GM12878 (cell line): ENCODE results near the gene FAM163A. TPM values are rescaled to one million over a fixed set of nuclear protein-coding genes. Genes with fewer than 3 reads are reported as not detected.

ENCODE experiments used
- ATAC-seq: fragments of 200-7000 bp; cut with Tn5 transposase; 3 replicates; pipeline ENCODE4 v1.9.1; 2020; ENCODE audit warnings: mild to moderate bottlenecking, moderate library complexity
- BruUV-seq: library from RNA; stranded (reverse); fragments of 400-500 nt; replicated peaks from 2 replicates; lab custom pipeline; 2021; lab: Mats Ljungman, UMichigan
- CTCF ChIA-PET: fragments of 300-600 bp; sonication (Branson Sonifier 250); formaldehyde crosslinking; extraction: SDS; loops from one replicate; lab custom pipeline; 2021; ENCODE audit warnings: inconsistent platforms; lab: Yijun Ruan, JAX
- POLR2A ChIA-PET: fragments of 350-600 bp; formaldehyde crosslinking; extraction: SDS; loops from one replicate; lab custom pipeline; 2021; ENCODE audit warnings: inconsistent platforms; lab: Charles Lee
- RAD21 ChIA-PET: fragments of 300-600 bp; sonication (Branson Sonifier 250); formaldehyde crosslinking; loops from one replicate; lab custom pipeline; 2023; ENCODE audit warnings: antibody characterized with exemption; ENCODE audit not compliant: unreplicated experiment; lab: Charles Lee
- SMC1A ChIA-PET: fragments of 300-600 bp; sonication (Branson Sonifier 250); formaldehyde crosslinking; loops from one replicate; lab custom pipeline; 2023; ENCODE audit not compliant: unreplicated experiment, uncharacterized antibody; lab: Charles Lee
- DNase-seq: peaks from one replicate; pipeline ENCODE4 v3.0.0-alpha.2; 2011; ENCODE audit warnings: low read depth, low spot score
- FAIRE-seq: peaks from 3 replicates; lab custom pipeline; 2011; peaks lifted over from hg19 to GRCh38; lab: Jason Lieb, UNC
- H2AFZ ChIP-seq: 2 replicates; pipeline ENCODE4 v1.6.0; 2011; ENCODE audit warnings: low read depth, low read length, control low read depth; ENCODE audit not compliant: control insufficient read depth
- H3K27ac ChIP-seq: 2 replicates; pipeline ENCODE4 v1.5.1; 2011; ENCODE audit warnings: control low read depth; ENCODE audit not compliant: control insufficient read depth, insufficient read depth
- H3K27me3 ChIP-seq, 2 experiments: replicated peaks in 1 of 2; 2 replicates each; pipeline versions ENCODE4 v1.6.0 to v1.6.1; 2011; ENCODE audit warnings: low read length in 1 of 2; ENCODE audit not compliant: control insufficient read depth in 2 of 2, insufficient read depth in 2 of 2
- H3K36me3 ChIP-seq, 2 experiments: 2 replicates each; pipeline ENCODE4 v1.5.1; 2011; ENCODE audit warnings: low read length in 1 of 2; ENCODE audit not compliant: control insufficient read depth in 2 of 2, insufficient read depth in 2 of 2
- H3K4me1 ChIP-seq: 2 replicates; pipeline ENCODE4 v1.6.1; 2011; ENCODE audit warnings: mild to moderate bottlenecking, low read length, moderate library complexity, mixed read lengths; ENCODE audit not compliant: control insufficient read depth, insufficient read depth
- H3K4me2 ChIP-seq: 2 replicates; pipeline ENCODE4 v1.6.0; 2011; ENCODE audit warnings: control low read depth; ENCODE audit not compliant: control insufficient read depth, insufficient read depth
- H3K4me3 ChIP-seq: fragments of 200-600 bp; sonication (generic); 2 replicates; pipeline ENCODE4 v1.5.1; 2016
- H3K79me2 ChIP-seq: 2 replicates; pipeline ENCODE4 v1.6.0; 2011; ENCODE audit warnings: low read length; ENCODE audit not compliant: control insufficient read depth, insufficient read depth
- H3K9ac ChIP-seq: 2 replicates; pipeline ENCODE4 v1.8.0; 2011; ENCODE audit warnings: low read length, control low read depth, mixed read lengths; ENCODE audit not compliant: control insufficient read depth, insufficient read depth
- H3K9me3 ChIP-seq: replicated peaks from 3 replicates; pipeline ENCODE4 v1.5.1; 2011; ENCODE audit warnings: mild to moderate bottlenecking, low read length; ENCODE audit not compliant: control insufficient read depth, insufficient read depth
- H4K20me1 ChIP-seq: 2 replicates; pipeline ENCODE4 v1.6.0; 2011; ENCODE audit not compliant: control insufficient read depth, insufficient read depth
- CBFB ChIP-seq: IDR thresholded peaks from 2 replicates; pipeline ENCODE4 v1.6.1; 2016; ENCODE audit warnings: antibody characterized with exemption, low read depth
- CBX3 ChIP-seq: fragments of 200-600 bp; sonication (generic); IDR thresholded peaks from 2 replicates; pipeline ENCODE4 v1.6.1; 2016; ENCODE audit warnings: low read depth, borderline replicate concordance
- EED ChIP-seq: sonication (generic); IDR thresholded peaks from 2 replicates; pipeline ENCODE4 v1.6.1; 2016; ENCODE audit warnings: antibody characterized with exemption, low read depth
- HDAC2 ChIP-seq: fragments of 200-600 bp; sonication (generic); IDR thresholded peaks from 2 replicates; pipeline ENCODE4 v1.6.1; 2017
- NBN ChIP-seq: fragments of 450-650 bp; IDR thresholded peaks from 2 replicates; pipeline ENCODE4 v1.6.1; 2016
- PAX8 ChIP-seq: fragments of 450-650 bp; IDR thresholded peaks from 2 replicates; pipeline ENCODE4 v1.6.1; 2017; ENCODE audit warnings: mild to moderate bottlenecking, moderate library complexity
- SPI1 ChIP-seq: IDR thresholded peaks from 2 replicates; pipeline ENCODE4 v1.6.1; 2011; ENCODE audit warnings: low read depth, mild to moderate bottlenecking, low read length, moderate library complexity, borderline replicate concordance; ENCODE audit not compliant: insufficient read depth
- SUZ12 ChIP-seq: fragments of 200-600 bp; sonication (generic); IDR thresholded peaks from one replicate; pipeline ENCODE4 v1.6.1; 2018; ENCODE audit warnings: antibody characterized with exemption, mild to moderate bottlenecking; ENCODE audit not compliant: unreplicated experiment
- USF2 ChIP-seq: IDR thresholded peaks from 2 replicates; pipeline ENCODE4 v1.6.1; 2011; ENCODE audit warnings: low read depth, low read length, improper control_type of control experiment, borderline replicate concordance
- WGBS: methylation state at CpG from one replicate; pipeline ENCODE4 v1.1.6; 2016; ENCODE audit warnings: low lambda C conversion rate; ENCODE audit not compliant: insufficient replicate concordance, insufficient coverage; ENCODE audit errors: missing lambda C conversion rate; 5-methylcytosine and 5-hydroxymethylcytosine counted together
- in situ Hi-C: fragments of 300-500 bp; cut with MboI; formaldehyde crosslinking; loops from 9 replicates; pipeline ENCODE4 v1.14.3; 2018; ENCODE audit warnings: mixed read lengths
- intact Hi-C: fragments of 100-400 bp; cut with micrococcal nuclease; formaldehyde crosslinking; loops from one replicate; pipeline ENCODE4 v1.14.2; 2022; ENCODE audit not compliant: unreplicated experiment
- polyA plus RNA-seq, 11 experiments: library from polyadenylated mRNA; depleted of rRNA in 4 of 11; unstranded in 6 of 11; stranded (reverse) in 5 of 11; fragments of >200 nt; fragmentation: Nextera tagmentation in 4 of 11; fragmentation: Illumina TruSeq in 1 of 11; extraction: Ambion mirVana in 4 of 11; extraction: Trizol in 1 of 11; gene quantifications; 1 replicate in 1 of 11; 2 replicates in 10 of 11; pipeline versions ENCODE4 v1.2.1 to v1.2.3, GENCODE V29; 2011 to 2016; ENCODE audit warnings: inconsistent platforms in 2 of 11, missing spikeins in 2 of 11, low read depth in 1 of 11
- total RNA-seq, 4 experiments: library from RNA; depleted of rRNA in 3 of 4; stranded (reverse); fragments of >200 nt in 3 of 4; fragmentation: Illumina TruSeq in 1 of 4; extraction: Trizol in 1 of 4; gene quantifications; 2 replicates each; pipeline versions ENCODE4 v1.2.1 to v1.2.3, GENCODE V29; 2013 to 2021

FAM163A gene
- total and polyA plus RNA-seq, 10 of the 15 experiments (the other 5 are each of a cell fraction or from before 2014, with no cell fraction given), result not detected

GRCh38 chr1:179824265-179824664 is 81.2 kb downstream of the FAM163A start:
- no peak for ATAC-seq
- CTCF ChIA-PET, result interaction anchor here (2.9 to 8.1 kb wide), 2 partner anchors 10 to 15 kb away, joined by 22 to 84 read pairs; no protein-coding TSS in a partner anchor
- no peak for DNase-seq
- Histone ChIP-seq H3K27me3 (no peaks in the 10 kb centered on the region; a peak in 1 of 4 replicates), H3K4me1 (no peaks in the 10 kb centered on the region), H3K9me3 (no peaks in the 10 kb centered on the region), H3K27ac (no peak overlapping the region), H3K79me2 (no peaks in the 10 kb centered on the region), H3K4me2 (no peak overlapping the region), H2AFZ (no peak overlapping the region), H3K36me3 (no peaks in the 10 kb centered on the region), H3K4me3 (no peak overlapping the region), H4K20me1 (no peaks in the 10 kb centered on the region), H3K9ac (no peak overlapping the region)
- no peak for TF ChIP-seq CBX3
- TF ChIP-seq NBN, result no peak
- no peak for TF ChIP-seq CBFB
- TF ChIP-seq HDAC2, result no peak
- TF ChIP-seq SPI1, result 0 out of 2 replicates have a peak, but pooled peaks have one; percentile 6
- no peak for TF ChIP-seq USF2
- TF ChIP-seq SUZ12, result no peak
- TF ChIP-seq PAX8, result no peak
- no peak for TF ChIP-seq EED
- FAIRE-seq, result no peak
- POLR2A ChIA-PET, result no interaction called here
- whole genome bisulfite sequencing, result 13% methylated on average over 6 of the region's 6 CpGs
- intact Hi-C loops (no loop called here), in situ Hi-C loops (loop anchor here (25.0 kb wide), 1 partner anchor 737 kb away; the partner anchor contains the start of gene TOR3A)
- RAD21 ChIA-PET, result interaction anchor here (0.6 to 2.0 kb wide), 3 partner anchors 9 to 118 kb away, joined by 3 to 5 read pairs (median 4); no protein-coding TSS in a partner anchor
- no TSS peak for BruUV-seq
- SMC1A ChIA-PET, result interaction anchor here (0.6 kb wide), 1 partner anchor 332 kb away, joined by 3 read pairs; no protein-coding TSS in a partner anchor
